HG03159 (cell line): Measurements from ENCODE around the gene HIVEP3.

Experiments
- ATAC-seq: cut with Tn5 transposase; IDR thresholded peaks from one replicate; pipeline ENCODE4 v1.9.1; 2021; ENCODE audit warnings: mild to moderate bottlenecking, moderate library complexity; ENCODE audit not compliant: unreplicated experiment

HIVEP3 gene

GRCh38 chr1:41598325-41598724 is 320.4 kb downstream of the HIVEP3 start:
- no peak for ATAC-seq

GRCh38 chr1:41592451-41593125 is 326.1 kb downstream of the HIVEP3 start:
- ATAC-seq, result no peak

GRCh38 chr1:41591891-41592290 is 326.8 kb downstream of the HIVEP3 start:
- ATAC-seq, result no peak

- no peak for ATAC-seq
These were observed 328.4 kb downstream of the HIVEP3 start for GRCh38 chr1:41590331-41590730.

GRCh38 chr1:41589395-41589794 is 329.3 kb downstream of the HIVEP3 start:
- ATAC-seq, result no peak

- no peak for ATAC-seq
These were observed 330.3 kb downstream of the HIVEP3 start for GRCh38 chr1:41588334-41588875.

- ATAC-seq, result no peak
These were observed 330.9 kb downstream of the HIVEP3 start for GRCh38 chr1:41587791-41588190.

GRCh38 chr1:41586230-41586629 is 332.5 kb downstream of the HIVEP3 start:
- ATAC-seq, result no peak

- ATAC-seq, result no peak
These were observed 334.8 kb downstream of the HIVEP3 start for GRCh38 chr1:41583658-41584547.

GRCh38 chr1:41582851-41583657 is 335.7 kb downstream of the HIVEP3 start:
- ATAC-seq, result no peak

GRCh38 chr1:41582351-41582750 is 336.4 kb downstream of the HIVEP3 start:
- no peak for ATAC-seq

- no peak for ATAC-seq
These were observed 336.8 kb downstream of the HIVEP3 start for GRCh38 chr1:41582004-41582325.

- no peak for ATAC-seq
These were observed 337.3 kb downstream of the HIVEP3 start for GRCh38 chr1:41581216-41582003.

- no peak for ATAC-seq
These were observed 338.1 kb downstream of the HIVEP3 start for GRCh38 chr1:41580520-41581172.

GRCh38 chr1:41580021-41580420 is 338.7 kb downstream of the HIVEP3 start:
- ATAC-seq, result no peak

- no peak for ATAC-seq
These were observed 339.9 kb downstream of the HIVEP3 start for GRCh38 chr1:41578712-41579335.

- no peak for ATAC-seq
These were observed 342.1 kb downstream of the HIVEP3 start for GRCh38 chr1:41576620-41577019.

GRCh38 chr1:41576206-41576605 is 342.5 kb downstream of the HIVEP3 start:
- ATAC-seq, result no peak

GRCh38 chr1:41574842-41575241 is 343.9 kb downstream of the HIVEP3 start:
- ATAC-seq, result no peak
